ENCODE results near the gene OXLD1.
A peak's percentile ranks its signal among the peaks of the same experiment; 100 is the strongest.

DNA sequence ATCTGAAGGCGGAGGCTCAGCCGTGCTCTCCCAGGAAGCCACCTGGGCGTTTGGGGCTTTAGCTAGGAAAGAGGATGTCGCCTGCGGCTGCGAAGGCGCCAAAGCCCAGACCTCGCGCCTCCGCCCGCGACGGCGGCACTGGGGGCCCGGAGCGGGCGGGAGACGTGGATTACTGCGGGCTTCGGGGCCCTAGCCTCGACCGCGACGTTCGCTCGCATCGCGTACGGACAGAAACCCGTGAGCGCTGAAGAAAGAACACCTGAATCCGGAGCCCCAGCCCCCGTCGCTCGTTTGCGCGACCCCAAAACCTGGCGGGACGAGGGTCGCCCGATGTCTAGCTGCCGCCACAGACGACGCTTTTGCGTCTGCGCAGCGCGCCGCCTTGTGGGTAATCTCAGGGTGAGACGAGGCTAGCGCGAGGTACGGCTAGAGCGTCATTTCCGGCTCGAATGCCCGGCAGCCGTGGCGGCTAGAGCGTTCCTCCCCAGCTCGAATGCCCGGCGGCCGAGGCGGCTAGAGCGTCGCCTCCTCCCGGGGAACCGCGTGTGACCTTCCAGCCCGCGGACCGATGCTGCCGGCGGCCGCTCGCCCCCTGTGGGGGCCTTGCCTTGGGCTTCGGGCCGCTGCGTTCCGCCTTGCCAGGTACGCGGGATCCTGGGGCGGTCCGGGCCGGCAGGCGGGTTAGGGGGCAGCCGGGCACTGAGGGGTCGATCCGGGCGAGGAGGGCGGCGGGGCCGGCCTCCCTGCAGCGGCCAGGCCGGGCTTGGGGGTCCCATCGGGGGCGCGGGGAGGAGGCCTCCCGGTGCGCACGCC is 36.7 kb upstream of the OXLD1 start, which contains the start of gene MRPL12:
- TF ChIP-seq, protein P1, sequence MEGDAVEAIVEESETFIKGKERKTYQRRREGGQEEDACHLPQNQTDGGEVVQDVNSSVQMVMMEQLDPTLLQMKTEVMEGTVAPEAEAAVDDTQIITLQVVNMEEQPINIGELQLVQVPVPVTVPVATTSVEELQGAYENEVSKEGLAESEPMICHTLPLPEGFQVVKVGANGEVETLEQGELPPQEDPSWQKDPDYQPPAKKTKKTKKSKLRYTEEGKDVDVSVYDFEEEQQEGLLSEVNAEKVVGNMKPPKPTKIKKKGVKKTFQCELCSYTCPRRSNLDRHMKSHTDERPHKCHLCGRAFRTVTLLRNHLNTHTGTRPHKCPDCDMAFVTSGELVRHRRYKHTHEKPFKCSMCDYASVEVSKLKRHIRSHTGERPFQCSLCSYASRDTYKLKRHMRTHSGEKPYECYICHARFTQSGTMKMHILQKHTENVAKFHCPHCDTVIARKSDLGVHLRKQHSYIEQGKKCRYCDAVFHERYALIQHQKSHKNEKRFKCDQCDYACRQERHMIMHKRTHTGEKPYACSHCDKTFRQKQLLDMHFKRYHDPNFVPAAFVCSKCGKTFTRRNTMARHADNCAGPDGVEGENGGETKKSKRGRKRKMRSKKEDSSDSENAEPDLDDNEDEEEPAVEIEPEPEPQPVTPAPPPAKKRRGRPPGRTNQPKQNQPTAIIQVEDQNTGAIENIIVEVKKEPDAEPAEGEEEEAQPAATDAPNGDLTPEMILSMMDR (IDR thresholded peaks at IDR 0.05): peak in 4 of 6 experiments; percentile 18 to 49 (median 41)
- peak; percentile 80 to 94 for TF ChIP-seq POLR2A (IDR thresholded peaks at IDR 0.05)

All from adrenal gland (tissue), 5 donors.